ENCODE results near the gene IGF2R.

The IGF2R gene

DNA sequence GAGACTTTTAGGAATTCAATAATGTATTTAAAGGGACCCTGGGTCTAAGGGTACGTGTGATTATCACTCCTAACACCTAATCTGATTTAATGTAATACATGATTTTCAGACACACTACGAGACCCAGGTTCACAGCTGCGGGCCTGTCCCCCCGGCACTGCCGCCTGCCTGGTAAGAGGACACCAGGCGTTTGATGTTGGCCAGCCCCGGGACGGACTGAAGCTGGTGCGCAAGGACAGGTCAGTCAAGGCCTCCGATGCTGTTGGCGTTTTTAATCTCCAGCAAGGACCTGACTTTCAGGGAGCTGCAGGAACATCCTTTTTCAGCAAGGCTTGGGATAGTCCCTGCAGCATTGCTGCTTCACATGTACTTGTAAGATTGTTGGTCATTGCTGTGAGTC, 58.2 kb downstream of the IGF2R start:
- Histone ChIP-seq H3K9ac (ENCODE audit: low read length) (no peak overlapping the region), H4K20me1 (ENCODE audit: insufficient read depth, low read length) (no peaks in the 10 kb centered on the region), H3K4me1 (ENCODE audit: low read length) (no peaks in the 10 kb centered on the region), H3K27ac (ENCODE audit: low read length) (no peak overlapping the region), H3K79me2 (ENCODE audit: low read length) (no peaks in the 10 kb centered on the region), H3K36me3 (replicated peaks; ENCODE audit: low read depth, low read length) (no peaks in the 10 kb centered on the region), H3K4me2 (ENCODE audit: low read length) (no peak overlapping the region), H3K9me3 (ENCODE audit: insufficient read depth, low read length) (no peaks in the 10 kb centered on the region), H3K4me3 (ENCODE audit: low read length) (no peak overlapping the region), H2AFZ (ENCODE audit: low read depth, low read length) (no peak overlapping the region), H3K27me3 (ENCODE audit: low read depth, low read length) (no peaks in the 10 kb centered on the region)
- TF ChIP-seq EZH2phosphoT487 (IDR thresholded peaks at IDR 0.05; ENCODE audit: low read depth): no peak
- no peak for TF ChIP-seq CTCF (IDR thresholded peaks at IDR 0.05; ENCODE audit: low read depth, low read length)

- H2AFZ ChIP-seq (ENCODE audit: low read depth, low read length): no peak overlapping the region
- H3K4me2 ChIP-seq (ENCODE audit: low read length): no peak overlapping the region
- no peaks in the 10 kb centered on the region for H3K36me3 ChIP-seq (replicated peaks; ENCODE audit: low read depth, low read length)
- no peak overlapping the region for H3K27ac ChIP-seq (ENCODE audit: low read length)
- H3K27me3 ChIP-seq (ENCODE audit: low read depth, low read length): no peaks in the 10 kb centered on the region
- no peaks in the 10 kb centered on the region for H3K79me2 ChIP-seq (ENCODE audit: low read length)
- H3K9me3 ChIP-seq (ENCODE audit: insufficient read depth, low read length): no peaks in the 10 kb centered on the region
- no peak for TF ChIP-seq CTCF (IDR thresholded peaks at IDR 0.05; ENCODE audit: low read depth, low read length)
- no peak for TF ChIP-seq EZH2phosphoT487 (IDR thresholded peaks at IDR 0.05; ENCODE audit: low read depth)
- H3K4me1 ChIP-seq (ENCODE audit: low read length): no peaks in the 10 kb centered on the region
- H3K4me3 ChIP-seq (ENCODE audit: low read length): no peak overlapping the region
- no peaks in the 10 kb centered on the region for H4K20me1 ChIP-seq (ENCODE audit: insufficient read depth, low read length)
- H3K9ac ChIP-seq (ENCODE audit: low read length): no peak overlapping the region
Observed at GRCh38 chr6:160027931-160028330, 59.0 kb downstream of the IGF2R start.

GRCh38 chr6:160028487-160029275, 59.8 kb downstream of the IGF2R start:
- no peaks in the 10 kb centered on the region for H3K36me3 ChIP-seq (replicated peaks; ENCODE audit: low read depth, low read length)
- H2AFZ ChIP-seq (ENCODE audit: low read depth, low read length): no peak overlapping the region
- H3K27ac ChIP-seq (ENCODE audit: low read length): no peak overlapping the region

DNA sequence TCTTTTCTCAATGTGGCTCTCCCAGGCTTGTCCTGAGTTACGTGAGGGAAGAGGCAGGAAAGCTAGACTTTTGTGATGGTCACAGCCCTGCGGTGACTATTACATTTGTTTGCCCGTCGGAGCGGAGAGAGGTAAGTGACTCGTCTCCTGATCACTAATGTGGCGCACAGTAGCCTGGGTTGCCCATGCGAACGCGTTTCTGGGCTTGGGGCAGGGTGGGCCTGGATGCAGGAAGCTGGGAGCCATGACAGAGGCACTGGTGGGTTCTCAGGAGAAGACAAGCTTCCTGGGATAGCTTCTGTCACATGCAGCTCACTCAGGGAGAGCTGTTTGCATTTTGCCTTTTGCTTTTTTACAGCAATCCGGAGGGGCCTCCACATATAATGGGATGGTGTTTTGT, 60.6 kb downstream of the IGF2R start:
- H3K36me3 ChIP-seq (replicated peaks; ENCODE audit: low read depth, low read length): no peaks in the 10 kb centered on the region

More at GRCh38 chr6:160028487-160029275, 59.8 kb downstream of the IGF2R start:
- TF ChIP-seq EZH2phosphoT487 (IDR thresholded peaks at IDR 0.05; ENCODE audit: low read depth): no peak
- no peak for TF ChIP-seq CTCF (IDR thresholded peaks at IDR 0.05; ENCODE audit: low read depth, low read length)
- no peak overlapping the region for H3K4me2 ChIP-seq (ENCODE audit: low read length)
- H3K27me3 ChIP-seq (ENCODE audit: low read depth, low read length): no peaks in the 10 kb centered on the region
- no peak overlapping the region for H3K9ac ChIP-seq (ENCODE audit: low read length)
- H4K20me1 ChIP-seq (ENCODE audit: insufficient read depth, low read length): no peaks in the 10 kb centered on the region
- no peaks in the 10 kb centered on the region for H3K79me2 ChIP-seq (ENCODE audit: low read length)
- no peaks in the 10 kb centered on the region for H3K4me1 ChIP-seq (ENCODE audit: low read length)
- H3K4me3 ChIP-seq (ENCODE audit: low read length): no peak overlapping the region
- no peaks in the 10 kb centered on the region for H3K9me3 ChIP-seq (ENCODE audit: insufficient read depth, low read length)

More for the DNA sequence above, 60.6 kb downstream of the IGF2R start:
- Histone ChIP-seq H3K4me1 (ENCODE audit: low read length) (no peaks in the 10 kb centered on the region), H3K79me2 (ENCODE audit: low read length) (no peaks in the 10 kb centered on the region), H3K27me3 (ENCODE audit: low read depth, low read length) (no peaks in the 10 kb centered on the region), H3K9ac (ENCODE audit: low read length) (no peak overlapping the region), H4K20me1 (ENCODE audit: insufficient read depth, low read length) (no peaks in the 10 kb centered on the region), H2AFZ (ENCODE audit: low read depth, low read length) (no peak overlapping the region), H3K9me3 (ENCODE audit: insufficient read depth, low read length) (no peaks in the 10 kb centered on the region), H3K4me2 (ENCODE audit: low read length) (no peak overlapping the region), H3K4me3 (ENCODE audit: low read length) (no peak overlapping the region), H3K27ac (ENCODE audit: low read length) (no peak overlapping the region)
- TF ChIP-seq EZH2phosphoT487 (IDR thresholded peaks at IDR 0.05; ENCODE audit: low read depth): no peak
- no peak for TF ChIP-seq CTCF (IDR thresholded peaks at IDR 0.05; ENCODE audit: low read depth, low read length)
